ENCODE data around the gene ARHGEF38.

DNA sequence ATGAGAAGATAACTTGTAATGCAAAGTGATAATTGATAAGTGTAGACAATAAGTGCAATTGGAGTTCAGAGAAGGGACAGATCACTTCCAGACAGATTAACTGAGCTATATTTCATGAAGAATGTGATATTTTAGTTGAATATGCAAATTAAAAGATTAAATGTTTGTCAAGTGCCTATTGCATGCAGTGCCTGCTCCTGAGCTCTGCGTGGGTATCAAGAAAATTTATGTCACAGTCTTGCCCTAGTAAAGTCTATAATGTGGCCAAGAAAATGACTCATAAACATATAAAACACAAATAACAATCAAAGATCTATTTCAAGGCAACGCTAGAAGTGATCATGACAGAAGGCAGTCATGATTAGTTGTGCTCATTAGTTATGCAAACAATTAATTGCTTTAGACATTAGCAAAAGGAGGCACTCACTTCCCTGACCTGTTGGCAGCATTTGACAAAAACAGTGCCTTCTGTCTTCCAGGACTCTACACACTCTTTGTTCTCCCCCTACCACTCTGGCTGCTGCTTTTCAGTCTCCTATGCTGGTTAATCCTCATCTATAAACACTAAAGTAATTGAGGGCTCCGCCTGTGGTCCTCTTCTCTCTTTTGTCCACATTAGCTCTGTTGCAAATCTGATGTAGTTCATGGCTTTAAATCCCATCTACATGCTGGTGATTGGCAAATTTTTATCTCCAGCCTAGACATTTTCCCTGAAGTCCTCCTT lies 47.7 kb downstream of the ARHGEF38 start:
- TF ChIP-seq, protein P1, sequence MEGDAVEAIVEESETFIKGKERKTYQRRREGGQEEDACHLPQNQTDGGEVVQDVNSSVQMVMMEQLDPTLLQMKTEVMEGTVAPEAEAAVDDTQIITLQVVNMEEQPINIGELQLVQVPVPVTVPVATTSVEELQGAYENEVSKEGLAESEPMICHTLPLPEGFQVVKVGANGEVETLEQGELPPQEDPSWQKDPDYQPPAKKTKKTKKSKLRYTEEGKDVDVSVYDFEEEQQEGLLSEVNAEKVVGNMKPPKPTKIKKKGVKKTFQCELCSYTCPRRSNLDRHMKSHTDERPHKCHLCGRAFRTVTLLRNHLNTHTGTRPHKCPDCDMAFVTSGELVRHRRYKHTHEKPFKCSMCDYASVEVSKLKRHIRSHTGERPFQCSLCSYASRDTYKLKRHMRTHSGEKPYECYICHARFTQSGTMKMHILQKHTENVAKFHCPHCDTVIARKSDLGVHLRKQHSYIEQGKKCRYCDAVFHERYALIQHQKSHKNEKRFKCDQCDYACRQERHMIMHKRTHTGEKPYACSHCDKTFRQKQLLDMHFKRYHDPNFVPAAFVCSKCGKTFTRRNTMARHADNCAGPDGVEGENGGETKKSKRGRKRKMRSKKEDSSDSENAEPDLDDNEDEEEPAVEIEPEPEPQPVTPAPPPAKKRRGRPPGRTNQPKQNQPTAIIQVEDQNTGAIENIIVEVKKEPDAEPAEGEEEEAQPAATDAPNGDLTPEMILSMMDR (conservative IDR thresholded peaks at IDR 0.05) = no peak
- no peak for TF ChIP-seq ZFX (IDR thresholded peaks at IDR 0.05)

All from C4-2B (cell line).